Esophagus mucosa (tissue), 1 donor: ENCODE data around the gene MICALL1. TPM values are rescaled to one million over a fixed set of nuclear protein-coding genes. Genes with fewer than 3 reads are reported as not detected.
"Not testable (repeated sequence)": the region's sequence is repeated elsewhere in the genome, so short reads cannot be mapped to it uniquely, and the experiment has no call there.

Experiments
- ATAC-seq: fragments of 200-7000 bp; cut with Tn5 transposase; one replicate; pipeline ENCODE4 v1.9.1; 2020
- total RNA-seq: library from RNA; stranded (reverse); gene quantifications from one replicate; pipeline ENCODE4 v1.2.4, GENCODE V29; 2023
- donor health status: DM: yes; HTN: yes; CAD: no.

The MICALL1 gene
- total RNA-seq, 1 donor from 2014 or later: 105 TPM

GRCh38 chr22:37965940-37966664, 60.0 kb downstream of the MICALL1 start:
- no peak for ATAC-seq

GRCh38 chr22:37967147-37967546, 61.0 kb downstream of the MICALL1 start:
- ATAC-seq: no peak

- ATAC-seq: no peak
Measured at GRCh38 chr22:37967637-37968451, 61.7 kb downstream of the MICALL1 start.

GRCh38 chr22:37968452-37969251, 62.6 kb downstream of the MICALL1 start:
- no peak for ATAC-seq

GRCh38 chr22:37970864-37971263, 64.8 kb downstream of the MICALL1 start:
- ATAC-seq: no peak

- ATAC-seq: no peak
Measured at GRCh38 chr22:37971475-37972434, 65.7 kb downstream of the MICALL1 start.

GRCh38 chr22:37972527-37972926, 66.4 kb downstream of the MICALL1 start:
- no peak for ATAC-seq

- ATAC-seq: peak; percentile 4
Measured at GRCh38 chr22:37973271-37974170, 67.4 kb downstream of the MICALL1 start.

GRCh38 chr22:37975153-37975552, 69.1 kb downstream of the MICALL1 start:
- no peak for ATAC-seq

- not testable (repeated sequence) for ATAC-seq
Measured at GRCh38 chr22:37976022-37976421, 69.9 kb downstream of the MICALL1 start.

- no peak for ATAC-seq
Measured at GRCh38 chr22:37976547-37976946, 70.5 kb downstream of the MICALL1 start.

GRCh38 chr22:37979782-37980181, 73.7 kb downstream of the MICALL1 start:
- no peak for ATAC-seq

- no peak for ATAC-seq
Measured at GRCh38 chr22:37981282-37982011, 75.3 kb downstream of the MICALL1 start.

- ATAC-seq: no peak
Measured at GRCh38 chr22:37982151-37982785, 76.2 kb downstream of the MICALL1 start.

GRCh38 chr22:37982938-37983859, 77.1 kb downstream of the MICALL1 start:
- no peak for ATAC-seq

- no peak for ATAC-seq
Measured at GRCh38 chr22:37983860-37984791, 78.0 kb downstream of the MICALL1 start, which contains the start of gene SOX10. Gene SOX10 (minus strand): TSS chr22:37984555. CDS start chr22:37983784, 771 bp downstream.

- ATAC-seq: no peak
Measured at GRCh38 chr22:37985050-37985585, 79.0 kb downstream of the MICALL1 start.
